Naive B cell (primary cell): ENCODE results near the gene SLC25A3. TPM values are rescaled to one million over a fixed set of nuclear protein-coding genes. Genes with fewer than 3 reads are reported as not detected.
"Not testable (repeated sequence)": the region's sequence is repeated elsewhere in the genome, so short reads cannot be mapped to it uniquely, and the experiment has no call there.

Source experiments
- ATAC-seq, 2 donors: fragments of 150-1000 bp; cut with Tn5 transposase; 2 replicates each; pipeline ENCODE4 v1.10.0; 2021; ENCODE audit warnings: low read depth in 2 of 2, mild to moderate bottlenecking in 2 of 2, moderate library complexity in 2 of 2
- DNase-seq: peaks from one replicate; pipeline ENCODE4 v3.0.0; 2022
- H3K27ac Mint-ChIP-seq, 6 donors: one replicate each; pipeline ENCODE4 v1.8.0; 2020 to 2022; ENCODE audit warnings: mild to moderate bottlenecking in 6 of 6, mixed read lengths in 6 of 6, moderate library complexity in 5 of 6, inconsistent platforms in 2 of 6
- H3K27me3 Mint-ChIP-seq, 3 donors: one replicate each; pipeline ENCODE4 v1.8.0; 2021 to 2022; ENCODE audit warnings: mixed read lengths in 3 of 3, mild to moderate bottlenecking in 1 of 3
- H3K36me3 Mint-ChIP-seq, 2 donors: one replicate each; pipeline ENCODE4 v1.8.0; 2020 to 2022; ENCODE audit warnings: mixed read lengths in 2 of 2, inconsistent platforms in 1 of 2, mild to moderate bottlenecking in 1 of 2
- H3K4me1 Mint-ChIP-seq, 3 donors: one replicate each; pipeline ENCODE4 v1.8.0; 2020 to 2022; ENCODE audit warnings: mixed read lengths in 3 of 3, inconsistent platforms in 1 of 3, mild to moderate bottlenecking in 1 of 3, moderate library complexity in 1 of 3
- H3K4me3 Mint-ChIP-seq, 8 donors: one replicate each; pipeline ENCODE4 v1.8.0; 2020 to 2022; ENCODE audit warnings: mild to moderate bottlenecking in 8 of 8, mixed read lengths in 8 of 8, moderate library complexity in 8 of 8, inconsistent platforms in 2 of 8
- H3K9me3 Mint-ChIP-seq, 7 donors: one replicate each; pipeline ENCODE4 v1.8.0; 2020 to 2022; ENCODE audit warnings: mixed read lengths in 7 of 7, mild to moderate bottlenecking in 5 of 7, inconsistent platforms in 2 of 7, moderate library complexity in 1 of 7
- polyA plus RNA-seq, 6 donors: library from polyadenylated mRNA; unstranded; fragments of 300-500 nt; fragmentation: Illumina TruSeq; gene quantifications; one replicate each; pipeline ENCODE4 v1.2.3, GENCODE V29; 2021; ENCODE audit warnings: low read depth in 6 of 6

Gene SLC25A3
- polyA plus RNA-seq, 6 donors from 2014 or later, result 183 to 248 (median 211) TPM

- Mint-ChIP-seq H3K36me3 (no peaks in the 10 kb centered on the region), H3K4me1 (no peaks in the 10 kb centered on the region), H3K4me3 (no peak overlapping the region), H3K27ac (no peak overlapping the region), H3K27me3 (no peaks in the 10 kb centered on the region), H3K9me3 (peaks cover 0 to 3% (median 0%) of the 10 kb centered on the region in 7 donors)
- DNase-seq (no peak), ATAC-seq (no peak)
These were observed 14.1 kb upstream of the SLC25A3 start for GRCh38 chr12:98579347-98579746.

DNA sequence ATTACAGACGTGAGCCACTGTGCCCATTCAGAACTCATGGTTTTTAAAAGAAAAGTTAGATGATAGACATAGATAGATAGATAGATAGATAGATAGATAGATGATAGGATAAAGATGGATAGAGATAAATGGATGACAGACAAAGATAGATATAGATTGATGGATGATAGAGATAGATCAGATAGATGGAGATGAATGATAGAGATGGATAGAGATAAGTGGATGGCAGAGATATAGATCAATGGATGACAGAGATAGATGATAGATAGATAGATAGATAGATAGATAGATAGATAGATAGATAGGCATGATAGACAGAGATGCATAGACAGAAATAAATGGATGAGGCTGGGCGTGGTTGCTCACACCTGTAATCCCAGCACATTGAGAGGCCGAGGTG lies 13.7 kb upstream of the SLC25A3 start:
- H3K36me3 Mint-ChIP-seq, result no peaks in the 10 kb centered on the region
- no peak overlapping the region for H3K4me3 Mint-ChIP-seq
- no peaks in the 10 kb centered on the region for H3K27me3 Mint-ChIP-seq
- peaks cover 0 to 3% (median 0%) of the 10 kb centered on the region in 7 donors for H3K9me3 Mint-ChIP-seq
- H3K27ac Mint-ChIP-seq, result peak overlapping the region in 1 of 6 donors; percentile 36
- H3K4me1 Mint-ChIP-seq, result no peaks in the 10 kb centered on the region
- no peak for DNase-seq
- no peak for ATAC-seq

GRCh38 chr12:98580695-98581094 lies 12.8 kb upstream of the SLC25A3 start:
- H3K4me3 Mint-ChIP-seq, result peak overlapping the region in 1 of 8 donors; percentile 57
- peaks cover 0 to 3% (median 0%) of the 10 kb centered on the region in 7 donors for H3K9me3 Mint-ChIP-seq
- DNase-seq (no peak), ATAC-seq (no peak)
- H3K36me3 Mint-ChIP-seq, result no peaks in the 10 kb centered on the region
- H3K27me3 Mint-ChIP-seq, result no peaks in the 10 kb centered on the region
- H3K4me1 Mint-ChIP-seq, result no peaks in the 10 kb centered on the region
- no peak overlapping the region for H3K27ac Mint-ChIP-seq

- Mint-ChIP-seq H3K9me3 (peaks cover 0 to 3% (median 0%) of the 10 kb centered on the region in 7 donors), H3K36me3 (no peaks in the 10 kb centered on the region), H3K27me3 (no peaks in the 10 kb centered on the region), H3K4me3 (no peak overlapping the region), H3K27ac (no peak overlapping the region), H3K4me1 (no peaks in the 10 kb centered on the region)
- DNase-seq, result no peak
- ATAC-seq, result no peak
These were observed 12.4 kb upstream of the SLC25A3 start for GRCh38 chr12:98581101-98581500.

- no peaks in the 10 kb centered on the region for H3K9me3 Mint-ChIP-seq
- no peaks in the 10 kb centered on the region for H3K4me1 Mint-ChIP-seq
These were observed 11.4 kb upstream of the SLC25A3 start for GRCh38 chr12:98582093-98582492.

GRCh38 chr12:98587084-98587483 lies 6.4 kb upstream of the SLC25A3 start:
- Mint-ChIP-seq H3K9me3 (no peaks in the 10 kb centered on the region), H3K4me3 (no peak overlapping the region), H3K27ac (no peak overlapping the region), H3K27me3 (no peaks in the 10 kb centered on the region), H3K36me3 (no peaks in the 10 kb centered on the region), H3K4me1 (peaks cover 0 to 5% (median 0%) of the 10 kb centered on the region in 3 donors)
- DNase-seq (no peak), ATAC-seq (no peak)

More at GRCh38 chr12:98582093-98582492, 11.4 kb upstream of the SLC25A3 start:
- ATAC-seq (no peak), DNase-seq (no peak)
- Mint-ChIP-seq H3K36me3 (no peaks in the 10 kb centered on the region), H3K4me3 (no peak overlapping the region), H3K27me3 (no peaks in the 10 kb centered on the region), H3K27ac (no peak overlapping the region)

GRCh38 chr12:98591209-98591608 lies 2.3 kb upstream of the SLC25A3 start:
- ATAC-seq (no peak), DNase-seq (no peak)
- peak overlapping the region in 3 of 6 donors; percentile 21 to 86 (median 39) for H3K27ac Mint-ChIP-seq
- H3K27me3 Mint-ChIP-seq, result no peaks in the 10 kb centered on the region
- peaks cover 21 to 31% (median 24%) of the 10 kb centered on the region in 3 donors for H3K4me1 Mint-ChIP-seq
- peak overlapping the region in 3 of 8 donors; percentile 43 to 81 (median 51) for H3K4me3 Mint-ChIP-seq
- H3K9me3 Mint-ChIP-seq, result no peaks in the 10 kb centered on the region
- H3K36me3 Mint-ChIP-seq, result peaks cover 7% of the 10 kb centered on the region in 2 donors

DNA sequence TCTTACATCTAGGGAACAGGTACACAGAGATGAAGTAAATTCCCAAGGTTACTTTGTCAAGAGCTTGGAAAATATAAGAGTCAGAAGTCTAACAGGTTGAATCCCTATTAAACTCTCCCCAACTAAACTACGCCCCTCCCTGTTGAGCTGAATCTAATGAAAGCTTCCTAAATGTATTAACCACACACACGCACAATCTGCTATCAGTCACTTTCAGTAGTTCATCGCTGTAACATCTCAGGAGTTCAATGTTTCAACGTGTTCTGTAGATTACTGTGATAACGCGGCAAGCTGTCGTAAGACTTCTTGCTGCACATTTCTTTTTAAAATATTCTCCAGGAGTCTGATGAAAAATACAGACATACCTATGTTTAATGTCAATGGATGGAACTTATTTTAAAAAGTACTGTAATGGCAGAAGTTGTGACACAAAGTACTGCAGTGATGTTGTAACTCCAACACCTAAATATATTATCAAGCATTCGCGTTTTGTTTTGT lies 612 bp upstream of the SLC25A3 start:
- peak overlapping the region; percentile 88 to 99 (median 97) for H3K4me3 Mint-ChIP-seq
- H3K4me1 Mint-ChIP-seq, result peaks cover 21 to 36% (median 29%) of the 10 kb centered on the region in 3 donors
- H3K27ac Mint-ChIP-seq, result peak overlapping the region; percentile 95 to 99 (median 99)
- no peaks in the 10 kb centered on the region for H3K27me3 Mint-ChIP-seq
- DNase-seq (no peak), ATAC-seq (peak in 1 of 2 donors; percentile 0)
- no peaks in the 10 kb centered on the region for H3K9me3 Mint-ChIP-seq
- peaks cover 7% of the 10 kb centered on the region in 2 donors for H3K36me3 Mint-ChIP-seq

DNA sequence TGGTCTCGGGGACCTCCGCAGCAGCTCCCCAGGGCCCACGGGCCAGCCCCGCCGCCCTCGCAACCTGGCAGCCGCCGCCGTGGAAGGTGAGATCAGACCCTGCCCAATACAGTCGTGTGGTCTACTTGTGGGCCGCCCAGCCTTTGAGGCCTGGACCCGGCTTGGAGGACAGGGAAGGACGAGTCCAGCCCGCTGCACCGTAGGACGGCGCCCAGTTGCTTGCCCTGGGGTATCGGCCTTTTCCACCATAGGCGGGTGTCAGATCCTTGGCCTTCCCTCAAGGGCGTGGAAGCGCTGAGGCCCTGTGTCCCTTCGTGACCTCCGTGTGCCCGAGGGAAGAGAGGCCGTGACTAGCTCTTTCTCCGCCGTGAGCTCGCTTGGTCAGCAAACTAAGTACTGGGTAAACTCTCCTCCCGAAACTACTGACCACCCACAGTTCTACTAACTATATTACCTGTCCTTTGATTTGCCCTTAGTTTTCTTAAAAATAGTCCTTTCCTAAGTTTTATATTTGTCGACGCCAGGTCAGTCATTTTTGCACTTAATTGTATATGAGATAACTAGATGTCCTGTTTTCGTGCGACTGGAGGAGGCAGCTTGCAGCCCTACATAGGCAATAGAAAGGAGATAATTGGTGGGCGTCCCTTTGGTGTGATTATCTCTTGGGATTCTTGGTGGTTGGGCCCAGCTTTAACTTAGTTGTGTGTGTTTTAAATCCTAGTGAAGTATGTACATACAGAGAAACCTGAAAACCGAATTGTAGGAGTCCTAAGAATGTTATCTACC lies 757 bp downstream of the SLC25A3 start:
- ATAC-seq, result no peak
- DNase-seq, result no peak
- Mint-ChIP-seq H3K27me3 (no peaks in the 10 kb centered on the region), H3K36me3 (peaks cover 7% of the 10 kb centered on the region in 2 donors), H3K27ac (peak overlapping the region; percentile 95 to 99 (median 99)), H3K4me1 (peaks cover 21 to 36% (median 29%) of the 10 kb centered on the region in 3 donors), H3K4me3 (peak overlapping the region; percentile 88 to 99 (median 97)), H3K9me3 (no peaks in the 10 kb centered on the region)

DNA sequence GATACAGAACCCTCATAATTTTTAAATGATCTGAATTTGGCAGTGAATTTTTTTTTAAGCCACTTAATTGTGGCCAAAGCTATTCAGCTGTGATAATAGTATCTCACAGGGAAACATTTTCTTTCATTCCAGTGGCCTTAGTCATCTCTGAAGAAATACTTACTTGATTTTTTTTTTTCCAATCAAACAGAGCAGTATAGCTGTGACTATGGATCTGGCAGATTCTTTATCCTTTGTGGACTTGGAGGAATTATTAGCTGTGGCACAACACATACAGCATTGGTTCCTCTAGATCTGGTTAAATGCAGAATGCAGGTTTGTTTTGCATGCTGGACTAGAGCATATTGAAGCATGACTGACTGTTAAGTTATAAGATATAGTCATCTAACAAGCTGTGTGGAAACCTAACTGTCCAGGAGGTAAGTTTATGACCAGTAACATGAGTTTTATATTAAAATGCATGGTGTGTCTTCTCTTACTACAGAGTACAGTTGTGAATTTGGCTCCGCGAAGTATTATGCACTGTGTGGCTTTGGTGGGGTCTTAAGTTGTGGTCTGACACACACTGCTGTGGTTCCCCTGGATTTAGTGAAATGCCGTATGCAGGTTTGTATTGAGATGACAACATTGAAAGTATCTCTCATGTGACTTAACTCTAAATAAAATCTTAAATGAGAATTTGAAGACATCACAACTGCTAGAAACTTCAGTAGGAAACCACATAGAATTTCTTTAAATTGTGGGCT lies 1.9 kb downstream of the SLC25A3 start:
- peaks cover 21 to 36% (median 29%) of the 10 kb centered on the region in 3 donors for H3K4me1 Mint-ChIP-seq
- no peak for ATAC-seq
- peak overlapping the region; percentile 88 to 99 (median 97) for H3K4me3 Mint-ChIP-seq
- H3K27ac Mint-ChIP-seq, result peak overlapping the region; percentile 55 to 99 (median 99)
- no peaks in the 10 kb centered on the region for H3K9me3 Mint-ChIP-seq
- H3K36me3 Mint-ChIP-seq, result peaks cover 7% of the 10 kb centered on the region in 2 donors
- H3K27me3 Mint-ChIP-seq, result no peaks in the 10 kb centered on the region
- no peak for DNase-seq

DNA sequence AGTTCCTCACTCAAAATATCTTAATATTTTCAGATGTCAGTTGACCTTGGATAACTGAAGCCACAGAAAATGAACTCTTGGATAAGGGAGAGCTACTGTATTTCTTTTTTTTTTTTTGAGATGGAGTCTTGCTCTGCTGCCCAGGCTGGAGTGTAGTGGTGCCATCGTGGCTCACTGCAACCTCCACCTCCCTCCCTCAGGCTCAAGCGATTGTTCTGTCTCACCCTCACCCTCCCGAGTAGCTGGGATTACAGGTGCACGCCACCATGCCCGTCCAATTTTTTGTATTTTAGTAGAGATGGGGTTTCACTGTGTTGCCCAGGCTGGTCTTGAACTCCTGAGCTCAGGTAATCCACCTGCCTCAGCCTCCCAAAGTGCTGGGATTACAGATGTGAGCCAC lies 3.8 kb downstream of the SLC25A3 start:
- H3K4me1 Mint-ChIP-seq, result peaks cover 21 to 31% (median 29%) of the 10 kb centered on the region in 3 donors
- not testable (repeated sequence) for ATAC-seq, H3K36me3 Mint-ChIP-seq, H3K27me3 Mint-ChIP-seq, H3K9me3 Mint-ChIP-seq, DNase-seq
- H3K27ac Mint-ChIP-seq, result peak overlapping the region in 4 of 6 donors; percentile 37 to 76 (median 58)
- peak overlapping the region in 2 of 8 donors; percentile 15 to 33 for H3K4me3 Mint-ChIP-seq

GRCh38 chr12:98601924-98602323 lies 8.4 kb downstream of the SLC25A3 start:
- no peaks in the 10 kb centered on the region for H3K9me3 Mint-ChIP-seq
- peak overlapping the region in 1 of 8 donors; percentile 60 for H3K4me3 Mint-ChIP-seq
- H3K27me3 Mint-ChIP-seq, result no peaks in the 10 kb centered on the region
- no peak for DNase-seq
- no peak for ATAC-seq
- H3K27ac Mint-ChIP-seq, result peak overlapping the region in 1 of 6 donors; percentile 57
- peaks cover 9 to 11% of the 10 kb centered on the region in 2 donors for H3K36me3 Mint-ChIP-seq
- H3K4me1 Mint-ChIP-seq, result peaks cover 0 to 4% (median under 1%) of the 10 kb centered on the region in 3 donors

GRCh38 chr12:98606359-98606988 lies 13.0 kb downstream of the SLC25A3 start:
- ATAC-seq, result no peak
- peak overlapping the region in 4 of 6 donors; percentile 92 to 97 (median 94) for H3K27ac Mint-ChIP-seq
- H3K4me3 Mint-ChIP-seq, result peak overlapping the region in 4 of 8 donors; percentile 75 to 93 (median 88)
- DNase-seq, result no peak
- no peaks in the 10 kb centered on the region for H3K9me3 Mint-ChIP-seq
- H3K4me1 Mint-ChIP-seq, result peaks cover 5 to 9% (median 7%) of the 10 kb centered on the region in 3 donors
- no peaks in the 10 kb centered on the region for H3K27me3 Mint-ChIP-seq
- peaks cover 9 to 11% of the 10 kb centered on the region in 2 donors for H3K36me3 Mint-ChIP-seq
